HG03135 (cell line): ENCODE results near the gene LAPTM5.

ENCODE experiments used
- ATAC-seq: cut with Tn5 transposase; IDR thresholded peaks from one replicate; pipeline ENCODE4 v1.9.1; 2021; ENCODE audit warnings: mild to moderate bottlenecking, moderate library complexity; ENCODE audit not compliant: unreplicated experiment

Gene LAPTM5

GRCh38 chr1:30720271-30721223 is 37.0 kb downstream of the LAPTM5 start:
- no peak for ATAC-seq

- ATAC-seq = no peak
Measured at GRCh38 chr1:30719406-30720270, 37.9 kb downstream of the LAPTM5 start.

GRCh38 chr1:30718636-30719405 is 38.8 kb downstream of the LAPTM5 start:
- ATAC-seq = peak; percentile 53

GRCh38 chr1:30718091-30718635 is 39.4 kb downstream of the LAPTM5 start:
- peak; percentile 88 for ATAC-seq

- ATAC-seq = no peak
Measured at GRCh38 chr1:30716646-30717045, 40.9 kb downstream of the LAPTM5 start.

- ATAC-seq = no peak
Measured at GRCh38 chr1:30715886-30716285, 41.7 kb downstream of the LAPTM5 start.

GRCh38 chr1:30715216-30715615 is 42.4 kb downstream of the LAPTM5 start:
- ATAC-seq = no peak

- ATAC-seq = no peak
Measured at GRCh38 chr1:30714536-30715090, 43.0 kb downstream of the LAPTM5 start.

- no peak for ATAC-seq
Measured at GRCh38 chr1:30714025-30714424, 43.5 kb downstream of the LAPTM5 start.

- ATAC-seq = no peak
Measured at GRCh38 chr1:30713311-30713710, 44.3 kb downstream of the LAPTM5 start.

GRCh38 chr1:30712583-30712982 is 45.0 kb downstream of the LAPTM5 start:
- ATAC-seq = no peak

GRCh38 chr1:30710407-30710806 is 47.2 kb downstream of the LAPTM5 start:
- ATAC-seq = no peak

- ATAC-seq = no peak
Measured at GRCh38 chr1:30708361-30708728, 49.2 kb downstream of the LAPTM5 start.

- no peak for ATAC-seq
Measured at GRCh38 chr1:30707412-30708360, 49.9 kb downstream of the LAPTM5 start.

- ATAC-seq = no peak
Measured at GRCh38 chr1:30706528-30706927, 51.0 kb downstream of the LAPTM5 start.

- no peak for ATAC-seq
Measured at GRCh38 chr1:30705698-30706097, 51.9 kb downstream of the LAPTM5 start.

GRCh38 chr1:30704765-30705509 is 52.6 kb downstream of the LAPTM5 start:
- no peak for ATAC-seq

GRCh38 chr1:30704271-30704670 is 53.3 kb downstream of the LAPTM5 start:
- ATAC-seq = no peak

GRCh38 chr1:30702823-30703222 is 54.8 kb downstream of the LAPTM5 start:
- no peak for ATAC-seq
